ENCODE measurements around the gene TCF3. TPM values are rescaled to one million over a fixed set of nuclear protein-coding genes. Genes with fewer than 3 reads are reported as not detected.

TCF3 gene
- total and polyA plus RNA-seq, 10 of the 15 experiments (the other 5 are each of a cell fraction or from before 2014, with no cell fraction given), result 6.7 to 282 (median 70.7) TPM

GRCh38 chr19:1663852-1664251, 11.4 kb upstream of the TCF3 start (continued):
- TF ChIP-seq MYB (IDR thresholded peaks at IDR 0.05; ENCODE audit: borderline replicate concordance, low read depth, low read length) (no peak), EP300 (IDR thresholded peaks at IDR 0.05; ENCODE audit: borderline replicate concordance in 1 of 2, control insufficient read depth in 1 of 2, low read depth in 2 of 2, low read length in 2 of 2) (no peak), SMAD1 (IDR thresholded peaks at IDR 0.05; ENCODE audit: low read depth, partially characterized antibody) (no peak), MTA3 (IDR thresholded peaks at IDR 0.05; ENCODE audit: borderline replicate concordance, low read length) (peak; percentile 88; the same call in 1 of the 2 replicates), HDAC6 (IDR thresholded peaks at IDR 0.05; ENCODE audit: unreplicated experiment) (no peak), MEF2A (IDR thresholded peaks at IDR 0.05; ENCODE audit: insufficient read depth, low read depth, low read length) (0 out of 2 replicates have a peak, but pooled peaks have one; percentile 4), PRDM15 (CRISPR knock-in tag; IDR thresholded peaks at IDR 0.05) (no peak), RAD51 (IDR thresholded peaks at IDR 0.05) (no peak), CEBPB (IDR thresholded peaks at IDR 0.05; ENCODE audit: borderline replicate concordance in 1 of 2, low read depth in 2 of 2, low read length in 2 of 2) (no peak), RCOR1 (conservative IDR thresholded peaks at IDR 0.05; ENCODE audit: low read depth, low read length) (no peak), DPF2 (IDR thresholded peaks at IDR 0.05) (peak; percentile 76), SIN3A (IDR thresholded peaks at IDR 0.05; ENCODE audit: low read depth, low read length) (no peak), GABPA (IDR thresholded peaks at IDR 0.05; ENCODE audit: low read depth) (no peak), LARP7 (IDR thresholded peaks at IDR 0.05) (0 out of 2 replicates have a peak, but pooled peaks have one; percentile 24), MEF2B (IDR thresholded peaks at IDR 0.05; ENCODE audit: partially characterized antibody, poor library complexity, severe bottlenecking) (peak; percentile 60), SREBF1 (IDR thresholded peaks at IDR 0.05; ENCODE audit: low read length) (no peak), SMARCA5 (IDR thresholded peaks at IDR 0.05) (peak; percentile 58; the same call in 1 of the 2 replicates), YBX1 (IDR thresholded peaks at IDR 0.05) (no peak), SP1 (IDR thresholded peaks at IDR 0.05; ENCODE audit: low read depth, low read length) (no peak), JUND (IDR thresholded peaks at IDR 0.05; ENCODE audit: low read depth, low read length) (no peak), SIX5 (IDR thresholded peaks at IDR 0.05; ENCODE audit: low read depth, low read length, severe bottlenecking) (no peak), YY1 (IDR thresholded peaks at IDR 0.05; ENCODE audit: low read depth, low read length) (peak; percentile 48; the same call in 1 of the 2 replicates)
- TF ChIP-seq, protein P1, sequence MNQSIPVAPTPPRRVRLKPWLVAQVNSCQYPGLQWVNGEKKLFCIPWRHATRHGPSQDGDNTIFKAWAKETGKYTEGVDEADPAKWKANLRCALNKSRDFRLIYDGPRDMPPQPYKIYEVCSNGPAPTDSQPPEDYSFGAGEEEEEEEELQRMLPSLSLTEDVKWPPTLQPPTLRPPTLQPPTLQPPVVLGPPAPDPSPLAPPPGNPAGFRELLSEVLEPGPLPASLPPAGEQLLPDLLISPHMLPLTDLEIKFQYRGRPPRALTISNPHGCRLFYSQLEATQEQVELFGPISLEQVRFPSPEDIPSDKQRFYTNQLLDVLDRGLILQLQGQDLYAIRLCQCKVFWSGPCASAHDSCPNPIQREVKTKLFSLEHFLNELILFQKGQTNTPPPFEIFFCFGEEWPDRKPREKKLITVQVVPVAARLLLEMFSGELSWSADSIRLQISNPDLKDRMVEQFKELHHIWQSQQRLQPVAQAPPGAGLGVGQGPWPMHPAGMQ (IDR thresholded peaks at IDR 0.05; ENCODE audit: borderline replicate concordance), result no peak
- TF ChIP-seq, protein P2, sequence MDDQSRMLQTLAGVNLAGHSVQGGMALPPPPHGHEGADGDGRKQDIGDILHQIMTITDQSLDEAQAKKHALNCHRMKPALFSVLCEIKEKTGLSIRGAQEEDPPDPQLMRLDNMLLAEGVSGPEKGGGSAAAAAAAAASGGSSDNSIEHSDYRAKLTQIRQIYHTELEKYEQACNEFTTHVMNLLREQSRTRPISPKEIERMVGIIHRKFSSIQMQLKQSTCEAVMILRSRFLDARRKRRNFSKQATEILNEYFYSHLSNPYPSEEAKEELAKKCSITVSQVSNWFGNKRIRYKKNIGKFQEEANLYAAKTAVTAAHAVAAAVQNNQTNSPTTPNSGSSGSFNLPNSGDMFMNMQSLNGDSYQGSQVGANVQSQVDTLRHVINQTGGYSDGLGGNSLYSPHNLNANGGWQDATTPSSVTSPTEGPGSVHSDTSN (IDR thresholded peaks at IDR 0.05; ENCODE audit: insufficient replicate concordance, low read depth, low read length), result no peak
- TF ChIP-seq, protein P3, sequence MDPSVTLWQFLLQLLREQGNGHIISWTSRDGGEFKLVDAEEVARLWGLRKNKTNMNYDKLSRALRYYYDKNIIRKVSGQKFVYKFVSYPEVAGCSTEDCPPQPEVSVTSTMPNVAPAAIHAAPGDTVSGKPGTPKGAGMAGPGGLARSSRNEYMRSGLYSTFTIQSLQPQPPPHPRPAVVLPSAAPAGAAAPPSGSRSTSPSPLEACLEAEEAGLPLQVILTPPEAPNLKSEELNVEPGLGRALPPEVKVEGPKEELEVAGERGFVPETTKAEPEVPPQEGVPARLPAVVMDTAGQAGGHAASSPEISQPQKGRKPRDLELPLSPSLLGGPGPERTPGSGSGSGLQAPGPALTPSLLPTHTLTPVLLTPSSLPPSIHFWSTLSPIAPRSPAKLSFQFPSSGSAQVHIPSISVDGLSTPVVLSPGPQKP (IDR thresholded peaks at IDR 0.05; ENCODE audit: low read depth, low read length), result no peak

Data from GM12878 (cell line).